NAMALWA (cell line): Measurements from ENCODE around the gene SET.

Experiments
- DNase-seq: peaks from one replicate; pipeline ENCODE4 v3.0.0-alpha.2; 2015; ENCODE audit warnings: low spot score

Gene SET

DNA sequence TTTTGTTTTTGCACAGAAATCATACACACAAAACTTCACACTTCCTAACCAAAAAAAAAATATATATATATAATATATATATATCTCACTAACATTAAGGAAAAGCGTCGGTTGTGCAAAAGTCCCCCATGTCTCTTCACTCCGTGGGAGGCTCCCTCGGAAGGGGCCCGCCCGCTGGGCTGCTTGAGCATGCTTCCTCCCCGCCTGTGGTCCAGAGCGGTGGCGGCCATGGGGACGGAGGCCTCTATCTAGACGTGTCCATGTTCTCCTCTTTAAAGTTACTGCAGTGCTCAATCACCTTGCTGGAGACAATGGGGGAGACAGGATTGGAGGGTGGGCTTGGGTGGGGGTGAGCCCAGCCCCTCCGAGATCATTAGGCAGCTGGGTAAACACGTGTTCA, 42.1 kb downstream of the SET start:
- no peak for DNase-seq

- DNase-seq = no peak
Observed at GRCh38 chr9:128731691-128732090, 42.7 kb downstream of the SET start.

DNA sequence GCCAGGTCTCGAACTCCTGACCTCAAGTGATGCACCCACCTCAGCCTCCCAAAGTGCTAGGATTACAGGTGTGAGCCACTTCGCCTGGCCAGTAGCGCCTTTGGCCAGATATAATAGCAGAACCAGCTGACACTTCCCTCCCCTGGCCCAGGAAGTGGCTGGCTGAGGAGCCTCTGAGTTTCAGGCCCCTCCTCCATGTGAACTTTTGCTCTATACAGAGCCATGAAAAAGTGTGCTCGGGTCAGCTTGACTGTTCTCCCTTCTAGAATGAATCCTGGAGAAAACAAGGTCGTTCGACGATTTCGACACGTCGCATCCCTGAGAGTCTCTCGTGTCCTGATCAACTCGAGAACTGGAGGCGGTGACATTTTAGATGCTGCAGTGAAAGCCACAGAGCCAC, 43.6 kb downstream of the SET start:
- DNase-seq = no peak

DNA sequence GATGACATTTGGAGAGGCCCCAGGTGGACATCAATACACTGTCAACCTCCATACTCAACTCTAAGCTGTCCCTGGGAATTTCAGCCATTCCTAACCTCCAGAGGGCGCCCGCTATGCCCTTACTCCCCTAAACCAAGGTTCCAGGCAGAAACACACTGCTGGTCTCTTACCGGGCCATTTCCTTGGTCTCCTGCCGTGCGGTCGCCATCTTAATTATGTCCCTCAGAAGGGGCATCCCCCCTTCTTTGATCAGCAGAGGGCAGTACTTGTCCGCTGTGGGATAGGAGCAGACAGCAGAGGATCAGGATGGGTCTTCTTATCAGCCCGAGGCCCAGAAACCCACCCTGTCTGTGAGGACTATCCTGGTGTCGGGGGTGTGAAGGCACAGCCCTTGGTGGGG, 44.2 kb downstream of the SET start:
- peak; percentile 39 for DNase-seq

DNA sequence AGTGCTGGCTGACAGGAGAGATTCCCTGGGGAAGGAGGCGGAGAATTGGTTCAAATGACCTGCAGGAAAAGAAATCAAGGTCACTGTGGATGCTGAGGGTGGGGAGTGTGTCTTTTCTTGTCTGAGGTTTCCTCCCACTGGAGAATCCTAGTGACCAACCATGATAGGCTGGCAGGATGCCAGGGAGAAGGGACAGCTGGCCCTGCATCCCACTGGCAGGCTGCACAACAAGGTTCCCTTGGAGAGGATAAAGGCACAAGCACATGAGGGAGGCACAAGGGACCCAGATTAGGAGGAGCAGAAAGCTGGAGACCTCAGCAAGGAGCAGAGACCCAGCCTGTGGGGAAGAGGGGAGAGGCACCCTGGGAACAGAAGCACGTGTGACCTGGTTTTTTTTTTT, 46.4 kb downstream of the SET start:
- DNase-seq = no peak

GRCh38 chr9:128742401-128742800, 53.4 kb downstream of the SET start:
- DNase-seq = no peak

GRCh38 chr9:128743421-128743820, 54.4 kb downstream of the SET start:
- no peak for DNase-seq
